Measurements from ENCODE around the gene CDH13. TPM values are rescaled to one million over a fixed set of nuclear protein-coding genes. Genes with fewer than 3 reads are reported as not detected.

The CDH13 gene
- total RNA-seq, 1 donor from 2014 or later, result 14.3 TPM

GRCh38 chr16:82784573-82784968, 157.8 kb downstream of the CDH13 start:
- H3K4me1 ChIP-seq, result no peaks in the 10 kb centered on the region
- intact Hi-C loops (cut with DNase I), result no loop called here
- ATAC-seq (no peak), DNase-seq (no peak)
- no peak for TF ChIP-seq CTCF (IDR thresholded peaks at IDR 0.05)
- H3K4me3 ChIP-seq, result no peak overlapping the region
- H3K9me3 ChIP-seq, result no peaks in the 10 kb centered on the region
- H3K27me3 ChIP-seq (ENCODE audit: low read depth), result no peaks in the 10 kb centered on the region
- no peaks in the 10 kb centered on the region for H3K36me3 ChIP-seq
- no peak overlapping the region for H3K27ac ChIP-seq

- Histone ChIP-seq H3K9me3 (no peaks in the 10 kb centered on the region), H3K27ac (no peak overlapping the region), H3K36me3 (no peaks in the 10 kb centered on the region), H3K4me3 (no peak overlapping the region), H3K4me1 (no peaks in the 10 kb centered on the region), H3K27me3 (ENCODE audit: low read depth) (no peaks in the 10 kb centered on the region)
- intact Hi-C loops (cut with DNase I), result no loop called here
- no peak for ATAC-seq
- no peak for DNase-seq
- TF ChIP-seq CTCF (IDR thresholded peaks at IDR 0.05), result no peak
Measured at GRCh38 chr16:82788225-82788624, 161.5 kb downstream of the CDH13 start.

GRCh38 chr16:82788919-82789318, 162.2 kb downstream of the CDH13 start:
- Histone ChIP-seq H3K4me1 (no peaks in the 10 kb centered on the region), H3K4me3 (no peak overlapping the region), H3K9me3 (no peaks in the 10 kb centered on the region), H3K27ac (no peak overlapping the region), H3K36me3 (no peaks in the 10 kb centered on the region), H3K27me3 (ENCODE audit: low read depth) (no peaks in the 10 kb centered on the region)
- DNase-seq, result no peak
- no peak for ATAC-seq
- no peak for TF ChIP-seq CTCF (IDR thresholded peaks at IDR 0.05)
- intact Hi-C loops (cut with DNase I), result no loop called here

- H3K36me3 ChIP-seq, result no peaks in the 10 kb centered on the region
- H3K27ac ChIP-seq, result no peak overlapping the region
- no peak for DNase-seq
- H3K27me3 ChIP-seq (ENCODE audit: low read depth), result no peaks in the 10 kb centered on the region
- no peak overlapping the region for H3K4me3 ChIP-seq
- no peaks in the 10 kb centered on the region for H3K4me1 ChIP-seq
- no peak for ATAC-seq
- TF ChIP-seq CTCF (IDR thresholded peaks at IDR 0.05), result no peak
- H3K9me3 ChIP-seq, result no peaks in the 10 kb centered on the region
- intact Hi-C loops (cut with DNase I), result no loop called here
Measured at GRCh38 chr16:82792693-82793092, 165.9 kb downstream of the CDH13 start.

- intact Hi-C loops (cut with DNase I), result no loop called here
- Histone ChIP-seq H3K27ac (no peak overlapping the region), H3K27me3 (ENCODE audit: low read depth) (no peaks in the 10 kb centered on the region), H3K36me3 (no peaks in the 10 kb centered on the region), H3K9me3 (no peaks in the 10 kb centered on the region), H3K4me1 (no peaks in the 10 kb centered on the region), H3K4me3 (no peak overlapping the region)
- no peak for DNase-seq
- no peak for TF ChIP-seq CTCF (IDR thresholded peaks at IDR 0.05)
- no peak for ATAC-seq
Measured at GRCh38 chr16:82793528-82794245, 166.9 kb downstream of the CDH13 start.
